Stimulated activated CD8-positive, alpha-beta memory T cell treated with anti-CD3 and anti-CD28 coated beads, Interleukin-15, amount 100 ng/mL, for 4 hours (primary cell): ENCODE measurements around the gene KHNYN.
A peak's percentile ranks its signal among the peaks of the same experiment; 100 is the strongest.
"Not testable (repeated sequence)": the region's sequence is repeated elsewhere in the genome, so short reads cannot be mapped to it uniquely, and the experiment has no call there.

Experiments used
- DNase-seq, 2 donors: peaks; one replicate each; pipeline ENCODE4 v3.0.0-alpha.2; 2020; ENCODE audit warnings: low read depth in 2 of 2

The KHNYN gene

GRCh38 chr14:24473211-24473610, 43.5 kb downstream of the KHNYN start:
- DNase-seq, result no peak

GRCh38 chr14:24475261-24475660, 45.5 kb downstream of the KHNYN start:
- DNase-seq, result no peak

- not testable (repeated sequence) for DNase-seq
Measured at GRCh38 chr14:24479999-24480398, 50.2 kb downstream of the KHNYN start.

- DNase-seq, result peak in 1 of 2 donors; percentile 5
Measured at GRCh38 chr14:24481622-24482324, 52.0 kb downstream of the KHNYN start.

GRCh38 chr14:24482699-24483303, 53.0 kb downstream of the KHNYN start:
- not testable (repeated sequence) for DNase-seq

- DNase-seq, result no peak
Measured at GRCh38 chr14:24483604-24484252, 54.0 kb downstream of the KHNYN start.
